ENCODE data around the gene EML1.

EML1 gene

DNA sequence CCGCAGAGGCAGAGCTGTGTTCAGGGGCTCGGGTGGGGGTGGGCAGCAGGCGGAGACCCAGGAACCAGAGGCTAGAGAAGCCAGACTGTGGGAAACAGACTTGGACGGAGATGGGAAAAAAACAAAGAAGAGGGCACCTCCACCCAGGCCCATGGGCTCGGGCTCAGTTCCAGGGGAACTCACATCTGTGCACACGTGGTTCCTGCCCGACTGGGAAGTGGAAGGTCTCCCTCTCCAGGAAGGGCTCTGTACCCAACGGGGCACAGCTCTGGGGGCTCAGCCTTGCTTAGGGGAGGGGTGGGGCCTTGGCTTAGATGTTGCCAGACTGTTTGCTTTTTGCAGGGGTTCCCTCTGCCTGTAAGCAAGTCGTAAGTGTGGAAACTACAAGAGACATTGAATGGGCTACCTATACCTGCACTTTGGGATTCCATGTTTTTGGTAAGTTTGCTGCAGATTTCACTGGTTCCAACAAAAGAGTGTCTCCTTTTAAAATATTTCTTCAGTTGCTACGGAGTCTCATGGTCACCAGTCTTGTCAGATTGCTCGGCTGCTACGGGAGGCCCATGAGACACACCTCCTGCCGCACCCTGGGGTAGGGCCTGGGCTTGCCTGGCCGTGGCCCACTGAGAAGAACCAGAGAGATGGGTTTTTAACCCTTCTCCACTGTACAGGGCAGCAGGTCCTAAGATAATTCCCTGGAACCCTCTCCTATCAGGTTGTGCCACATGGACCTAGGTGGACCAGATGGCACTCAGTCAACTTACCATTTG, 144.4 kb downstream of the EML1 start:
- no peak for DNase-seq (ENCODE audit: extremely low spot score)
- ChIA-PET POLR2A (no interaction called here), CTCF (interaction anchor here (1.1 kb wide), 1 partner anchor 9 kb away, joined by 10 read pairs; no protein-coding TSS in a partner anchor)
- TF ChIP-seq, protein P1, sequence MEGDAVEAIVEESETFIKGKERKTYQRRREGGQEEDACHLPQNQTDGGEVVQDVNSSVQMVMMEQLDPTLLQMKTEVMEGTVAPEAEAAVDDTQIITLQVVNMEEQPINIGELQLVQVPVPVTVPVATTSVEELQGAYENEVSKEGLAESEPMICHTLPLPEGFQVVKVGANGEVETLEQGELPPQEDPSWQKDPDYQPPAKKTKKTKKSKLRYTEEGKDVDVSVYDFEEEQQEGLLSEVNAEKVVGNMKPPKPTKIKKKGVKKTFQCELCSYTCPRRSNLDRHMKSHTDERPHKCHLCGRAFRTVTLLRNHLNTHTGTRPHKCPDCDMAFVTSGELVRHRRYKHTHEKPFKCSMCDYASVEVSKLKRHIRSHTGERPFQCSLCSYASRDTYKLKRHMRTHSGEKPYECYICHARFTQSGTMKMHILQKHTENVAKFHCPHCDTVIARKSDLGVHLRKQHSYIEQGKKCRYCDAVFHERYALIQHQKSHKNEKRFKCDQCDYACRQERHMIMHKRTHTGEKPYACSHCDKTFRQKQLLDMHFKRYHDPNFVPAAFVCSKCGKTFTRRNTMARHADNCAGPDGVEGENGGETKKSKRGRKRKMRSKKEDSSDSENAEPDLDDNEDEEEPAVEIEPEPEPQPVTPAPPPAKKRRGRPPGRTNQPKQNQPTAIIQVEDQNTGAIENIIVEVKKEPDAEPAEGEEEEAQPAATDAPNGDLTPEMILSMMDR (IDR thresholded peaks at IDR 0.05; ENCODE audit: control extremely low read depth, extremely low read depth, low read depth, missing control alignments) = no peak

DNA sequence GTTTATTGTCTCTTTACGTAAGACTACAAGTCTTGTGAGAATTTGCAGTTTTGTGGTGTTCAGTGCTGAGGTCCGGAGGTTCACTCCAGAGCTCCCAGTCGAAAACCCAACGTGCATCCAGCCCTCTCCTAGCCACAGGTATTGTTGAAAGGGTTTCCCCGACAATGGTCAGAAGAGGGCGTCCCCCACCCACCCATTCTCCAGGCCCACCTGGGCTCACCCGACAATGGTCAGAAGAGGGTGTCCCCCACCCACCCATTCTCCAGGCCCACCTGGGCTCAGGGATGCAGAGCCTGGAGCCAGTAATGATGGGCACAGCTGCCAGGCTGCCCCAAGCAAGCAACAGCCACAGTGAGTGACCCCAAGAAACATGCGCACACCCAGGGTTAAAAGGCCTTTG, 145.2 kb downstream of the EML1 start:
- ChIA-PET CTCF (no interaction called here), POLR2A (no interaction called here)
- DNase-seq (ENCODE audit: extremely low spot score) = no peak
- TF ChIP-seq, protein P1 (IDR thresholded peaks at IDR 0.05; ENCODE audit: control extremely low read depth, extremely low read depth, low read depth, missing control alignments) = no peak

DNA sequence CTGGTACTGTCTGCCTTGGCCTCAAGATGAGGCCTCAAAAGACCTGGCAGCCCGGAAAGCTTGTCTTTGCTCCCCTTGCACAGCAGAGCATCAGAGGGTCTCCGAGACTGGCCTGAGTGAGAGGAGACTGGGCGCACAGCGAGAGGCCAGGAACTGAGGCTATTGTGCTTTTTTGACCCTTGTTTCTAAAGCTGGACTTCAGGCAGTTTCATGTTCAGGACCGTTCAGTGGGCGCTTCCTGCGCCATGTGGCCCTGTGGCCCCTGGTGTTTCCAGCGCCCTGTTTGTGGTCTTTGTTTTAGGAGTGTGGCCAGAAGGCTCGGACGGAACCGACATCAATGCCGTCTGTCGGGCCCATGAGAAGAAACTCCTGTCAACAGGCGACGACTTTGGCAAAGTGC, 145.7 kb downstream of the EML1 start:
- DNase-seq (ENCODE audit: extremely low spot score) = no peak
- ChIA-PET CTCF (no interaction called here), POLR2A (no interaction called here)
- TF ChIP-seq, protein P1 (IDR thresholded peaks at IDR 0.05; ENCODE audit: control extremely low read depth, extremely low read depth, low read depth, missing control alignments) = no peak

DNA sequence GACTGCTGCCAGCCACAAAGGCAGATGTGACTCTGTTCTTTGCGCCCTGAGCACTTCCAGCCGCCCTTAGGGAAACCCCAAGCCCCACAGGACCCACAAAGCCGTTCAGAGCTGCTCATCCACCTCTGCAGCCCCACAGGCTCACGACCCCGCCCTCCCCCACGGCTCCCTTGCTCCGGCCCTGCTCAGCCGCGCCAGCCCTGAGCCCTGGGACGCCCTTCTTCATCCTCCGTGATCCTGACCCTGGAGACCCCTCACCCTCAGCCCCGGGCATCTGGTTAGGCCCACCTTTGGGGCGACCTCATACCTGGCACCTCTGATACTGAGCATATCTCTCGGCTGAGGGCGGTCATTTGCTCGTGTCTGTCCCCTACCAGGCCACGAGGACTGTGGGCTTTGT, 146.2 kb downstream of the EML1 start:
- ChIA-PET POLR2A (no interaction called here), CTCF (interaction anchor here (1.1 kb wide), 1 partner anchor 42 kb away, joined by 3 read pairs; no protein-coding TSS in a partner anchor)
- no peak for DNase-seq (ENCODE audit: extremely low spot score)
- TF ChIP-seq, protein P1 (IDR thresholded peaks at IDR 0.05; ENCODE audit: control extremely low read depth, extremely low read depth, low read depth, missing control alignments) = no peak

DNA sequence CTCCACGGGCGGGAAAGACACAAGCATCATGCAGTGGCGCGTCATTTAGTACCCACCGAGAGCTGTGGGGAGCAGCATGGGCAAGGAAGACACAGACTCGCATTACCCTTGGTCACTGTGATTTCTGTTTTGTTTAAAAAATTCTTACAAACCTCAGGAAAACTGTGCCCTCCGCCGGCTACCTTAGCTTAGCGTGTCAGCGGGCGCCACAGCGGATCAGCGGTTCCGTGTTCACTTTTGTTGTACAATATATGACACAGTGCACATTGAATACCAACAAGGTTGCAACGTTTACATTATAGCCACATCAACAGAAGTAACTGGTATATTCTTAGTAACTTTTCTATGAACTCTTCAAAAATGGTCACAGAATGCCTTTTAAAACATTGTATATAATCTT, 146.9 kb downstream of the EML1 start:
- POLR2A ChIA-PET = no interaction called here

DNA sequence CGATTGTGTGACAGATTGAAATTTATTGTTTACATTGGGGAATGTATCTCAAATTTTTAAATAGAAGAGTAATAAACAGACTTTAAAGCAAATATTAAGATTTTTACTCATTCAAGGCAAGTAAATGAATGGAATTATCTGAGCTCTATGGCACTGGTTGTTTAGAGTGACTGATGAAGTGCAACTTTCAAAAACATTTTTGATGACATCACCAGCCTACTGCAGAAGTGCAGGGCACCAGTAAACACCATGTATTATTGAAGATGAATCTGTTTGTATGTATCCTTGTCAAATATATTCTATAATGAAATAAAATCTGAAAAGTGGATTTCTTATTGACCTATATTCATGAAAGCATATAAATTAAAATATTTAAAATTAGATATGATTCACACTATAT, 148.0 kb downstream of the EML1 start:
- TF ChIP-seq, protein P1 (IDR thresholded peaks at IDR 0.05; ENCODE audit: control extremely low read depth, extremely low read depth, low read depth, missing control alignments) = no peak
- CTCF ChIA-PET = no interaction called here
- DNase-seq (ENCODE audit: extremely low spot score) = no peak
- POLR2A ChIA-PET = no interaction called here

More for the DNA sequence above, 146.9 kb downstream of the EML1 start:
- CTCF ChIA-PET = interaction anchor here (1.1 kb wide), 1 partner anchor 42 kb away, joined by 3 read pairs; no protein-coding TSS in a partner anchor
- TF ChIP-seq, protein P1 (IDR thresholded peaks at IDR 0.05; ENCODE audit: control extremely low read depth, extremely low read depth, low read depth, missing control alignments) = no peak
- no peak for DNase-seq (ENCODE audit: extremely low spot score)
